H1 (cell line): ENCODE results near the gene NR1H3. TPM values are rescaled to one million over a fixed set of nuclear protein-coding genes. Genes with fewer than 3 reads are reported as not detected.

ENCODE experiments used
- RBBP5 ChIP-seq: IDR thresholded peaks from 2 replicates; pipeline ENCODE4 v1.7.1; 2012; ENCODE audit warnings: low read depth, mild to moderate bottlenecking, inconsistent platforms, low read length, moderate library complexity, borderline replicate concordance
- polyA plus RNA-seq, 7 experiments: library from polyadenylated mRNA; depleted of rRNA in 3 of 7; stranded (reverse) in 5 of 7; unstranded in 2 of 7; fragments of >200 nt in 5 of 7; fragments of 200-250 nt in 2 of 7; gene quantifications; 1 replicate in 5 of 7; 2 replicates in 1 of 7; 4 replicates in 1 of 7; pipeline versions ENCODE4 v1.2.1 to v1.2.3, GENCODE V29; 2011 to 2013; ENCODE audit warnings: missing spikeins in 2 of 7, mixed read lengths in 2 of 7
- total RNA-seq: library from RNA; stranded (reverse); fragmentation: NEBNext Ultra II Directional; extraction: Animal tissue kit (Norgen Biotek cat#: 25700); gene quantifications from 2 replicates; pipeline ENCODE4 v1.2.1, GENCODE V29; 2021

Gene NR1H3
- total and polyA plus RNA-seq, 2 of the 8 experiments (the other 6 are each of a cell fraction or from before 2014, with no cell fraction given), result 19.9 to 42.1 TPM

DNA sequence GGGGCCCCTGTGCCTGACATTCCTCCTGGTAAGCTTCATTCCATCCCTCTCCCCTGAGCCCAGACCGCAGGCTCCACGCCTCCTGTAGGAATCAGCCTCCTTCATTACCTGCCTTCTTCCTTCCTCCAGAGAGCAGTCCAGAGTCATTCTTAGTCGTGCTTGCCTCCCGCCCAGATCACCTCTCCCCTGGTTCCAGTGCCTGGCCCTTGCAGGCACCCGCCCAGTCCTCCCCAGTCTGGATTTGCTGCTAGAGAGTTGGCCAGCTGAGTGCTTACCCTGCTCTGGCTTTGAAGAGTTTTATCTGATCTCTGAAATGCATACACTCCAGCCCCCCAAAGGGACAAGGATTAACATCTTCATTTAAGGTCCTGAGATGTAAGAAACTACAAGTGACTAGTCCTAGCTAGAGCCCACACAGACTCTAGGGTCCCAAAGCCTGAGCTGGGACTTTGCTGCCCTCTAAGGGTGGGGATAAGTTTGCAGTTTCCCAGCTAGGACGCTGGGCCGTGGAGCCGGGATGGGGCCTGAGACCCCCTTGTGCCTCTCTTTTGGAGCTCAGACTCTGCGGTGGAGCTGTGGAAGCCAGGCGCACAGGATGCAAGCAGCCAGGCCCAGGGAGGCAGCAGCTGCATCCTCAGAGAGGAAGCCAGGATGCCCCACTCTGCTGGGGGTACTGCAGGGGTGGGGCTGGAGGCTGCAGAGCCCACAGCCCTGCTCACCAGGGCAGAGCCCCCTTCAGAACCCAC is 1.6 kb downstream of the NR1H3 start (continued):
- TF ChIP-seq RBBP5, result 0 out of 2 replicates have a peak, but pooled peaks have one; percentile 28
